NCI-H82 (cell line): ENCODE results near the gene SLC36A3.
"Not testable (repeated sequence)": the region's sequence is repeated elsewhere in the genome, so short reads cannot be mapped to it uniquely, and the experiment has no call there.

Experiments
- DNase-seq: peaks from one replicate; lab custom pipeline; 2025; lab: John Stamatoyannopoulos, UW

The SLC36A3 gene

DNA sequence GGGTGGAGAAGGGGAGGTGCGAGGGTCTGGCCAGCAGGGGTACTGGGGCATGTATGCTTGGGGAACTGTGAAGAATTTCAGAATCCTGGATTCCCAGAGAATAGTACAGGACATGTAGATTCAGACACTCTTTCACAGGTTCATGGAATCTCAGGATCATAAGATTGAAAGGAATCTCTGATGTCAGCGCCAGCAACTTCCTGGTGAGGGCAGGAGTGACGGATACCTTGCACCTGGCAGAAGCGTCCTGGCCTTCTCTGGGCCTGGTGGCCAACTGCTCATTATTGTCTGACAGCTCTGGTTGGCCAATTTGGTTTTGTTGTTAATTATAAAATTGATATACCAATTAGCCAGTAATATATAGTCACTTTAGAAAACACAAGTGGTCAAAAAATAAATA, 43.6 kb downstream of the SLC36A3 start:
- no peak for DNase-seq

DNA sequence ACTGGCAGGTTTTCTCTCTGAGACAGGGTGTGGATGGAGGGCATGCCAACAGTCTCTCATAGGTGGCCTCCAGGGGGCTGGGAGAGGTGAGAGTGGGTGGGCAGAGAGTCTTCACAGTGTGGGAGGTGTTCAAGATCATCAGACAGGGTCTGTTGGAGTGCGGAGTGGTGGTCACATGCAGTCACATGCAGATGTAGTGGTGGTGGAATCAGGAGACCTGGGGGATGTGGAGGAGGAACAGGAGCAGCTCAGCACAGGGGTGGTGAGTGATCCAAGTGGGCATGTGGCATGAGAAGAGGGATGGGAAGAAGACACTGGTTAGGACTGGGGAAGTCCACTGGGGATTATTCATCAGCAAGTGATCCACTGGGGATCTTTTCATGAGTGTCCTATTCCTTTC, 44.8 kb downstream of the SLC36A3 start:
- no peak for DNase-seq

DNA sequence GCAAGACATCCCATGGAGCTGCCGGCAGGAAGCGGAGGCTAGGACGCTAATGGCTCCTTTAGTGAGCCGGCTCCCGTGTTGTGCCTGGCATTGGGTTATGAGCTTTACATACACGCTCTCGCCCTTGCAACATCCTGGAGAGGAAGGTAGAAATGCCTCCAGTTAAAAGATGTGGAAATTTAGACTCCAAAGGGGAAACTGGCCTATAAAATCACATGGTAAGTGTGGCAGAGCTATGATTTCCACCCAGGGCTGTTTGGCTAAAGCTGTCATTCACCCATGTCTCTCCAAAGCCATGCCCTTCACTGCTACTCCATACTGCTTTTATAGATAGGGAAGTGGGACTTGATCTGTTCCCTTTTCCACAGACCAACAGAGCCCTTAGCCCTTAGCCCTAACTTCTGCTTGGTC, 45.4 kb downstream of the SLC36A3 start:
- no peak for DNase-seq

DNA sequence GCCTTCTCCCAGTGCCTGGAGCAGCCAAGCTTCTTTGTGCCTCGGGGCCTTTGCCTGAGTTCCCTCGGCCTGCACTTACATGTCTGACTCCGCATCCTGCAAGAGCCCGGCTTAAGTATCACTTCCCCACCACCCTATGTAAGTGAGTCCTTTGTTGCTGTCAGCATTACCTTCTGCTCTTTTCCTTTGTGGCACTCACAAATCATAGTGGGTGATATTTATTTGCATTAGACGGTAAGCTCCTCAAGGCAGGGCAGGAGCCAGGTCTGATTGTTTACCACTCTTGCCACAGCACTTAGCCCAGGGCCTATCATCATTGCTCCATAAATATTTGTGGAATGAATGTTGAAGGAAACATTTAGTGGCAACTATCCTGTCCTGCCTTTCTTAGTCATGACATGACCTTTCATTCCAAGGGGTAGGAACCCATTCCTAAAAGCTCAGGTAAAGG, 45.8 kb downstream of the SLC36A3 start:
- DNase-seq = no peak

DNA sequence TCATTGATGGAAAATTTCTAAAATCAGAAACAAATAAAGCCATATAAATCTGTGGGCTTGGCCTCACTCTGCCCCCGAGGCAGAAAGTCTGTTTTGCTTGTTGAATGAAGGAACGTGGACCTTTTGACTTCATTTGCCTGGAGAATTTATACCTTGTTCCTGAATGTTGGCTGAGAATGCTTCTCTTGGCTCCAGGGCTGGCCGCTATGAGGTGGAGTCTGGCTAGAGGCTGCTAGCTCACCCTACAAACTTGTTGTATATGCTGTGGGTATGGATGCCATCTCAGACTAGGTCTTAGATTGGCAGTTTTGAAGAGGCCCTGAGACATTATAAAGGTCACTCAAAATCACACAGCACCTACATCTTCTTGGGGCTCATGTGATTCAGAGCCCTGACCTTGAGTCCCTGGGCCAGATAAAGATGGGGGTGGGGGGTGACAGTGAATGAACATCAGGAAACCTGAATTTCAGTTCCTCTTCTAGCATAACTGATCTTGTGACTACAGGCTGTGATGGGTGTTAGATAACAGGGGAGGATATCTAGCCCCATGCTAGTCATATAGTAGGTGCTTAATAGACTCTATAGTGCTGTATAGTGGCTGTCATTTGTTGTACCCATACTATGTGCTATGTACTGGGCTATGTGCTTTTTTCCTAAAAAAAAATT, 47.8 kb downstream of the SLC36A3 start:
- no peak for DNase-seq

DNA sequence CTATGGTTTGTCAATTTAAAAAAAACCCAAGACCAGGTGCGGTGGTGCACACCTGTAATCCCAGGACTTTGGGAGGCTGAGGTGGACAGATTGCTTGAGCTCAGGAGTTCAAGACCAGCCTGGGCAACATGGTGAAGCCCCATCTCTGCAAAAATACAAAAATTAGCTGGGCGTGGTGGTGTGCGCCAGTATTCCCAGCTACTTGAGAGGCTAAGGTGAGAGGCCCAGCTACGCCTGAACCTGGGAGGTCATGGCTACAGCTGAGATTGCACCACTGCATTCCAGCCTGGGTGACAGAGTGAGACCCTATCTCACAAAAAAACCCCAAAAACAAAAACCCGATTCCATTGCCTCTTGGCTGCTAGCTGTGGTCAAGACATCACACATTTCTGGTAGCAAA, 48.6 kb downstream of the SLC36A3 start:
- DNase-seq = not testable (repeated sequence)

DNA sequence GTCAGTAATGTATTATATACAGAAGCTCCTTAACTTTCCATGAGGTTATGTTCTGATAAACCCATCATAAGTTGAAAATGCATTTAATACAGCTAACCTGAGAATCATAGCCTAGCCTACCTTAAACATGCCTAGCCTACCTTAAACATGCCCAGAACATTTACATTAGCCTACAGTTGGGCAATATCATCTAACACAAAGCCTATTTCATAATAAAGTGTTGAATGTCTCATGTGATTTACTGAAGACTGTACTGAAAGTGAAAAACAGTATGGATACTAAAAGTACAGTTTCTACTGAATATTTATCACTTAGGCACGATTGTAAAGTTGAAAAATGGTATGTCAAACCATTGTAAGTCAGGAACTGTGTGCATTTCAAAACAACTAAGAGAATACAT, 49.0 kb downstream of the SLC36A3 start:
- DNase-seq = no peak

DNA sequence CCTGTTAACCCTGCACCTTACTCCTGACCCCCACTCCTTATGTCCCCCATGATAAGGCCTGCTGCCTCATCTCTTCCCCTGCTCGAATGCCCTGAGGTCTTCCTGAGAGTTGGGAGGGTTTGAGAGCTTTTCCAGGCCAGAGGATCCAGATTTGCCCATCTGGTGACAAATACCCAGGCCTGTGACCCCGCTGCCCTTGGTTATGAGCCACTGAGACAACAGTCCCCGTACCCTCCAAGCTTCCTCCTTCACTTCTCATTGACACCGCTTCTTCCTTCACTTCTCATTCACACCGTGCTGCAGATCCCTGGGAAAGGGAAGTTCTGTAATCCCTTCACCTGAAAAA, 50.0 kb downstream of the SLC36A3 start:
- DNase-seq = no peak

DNA sequence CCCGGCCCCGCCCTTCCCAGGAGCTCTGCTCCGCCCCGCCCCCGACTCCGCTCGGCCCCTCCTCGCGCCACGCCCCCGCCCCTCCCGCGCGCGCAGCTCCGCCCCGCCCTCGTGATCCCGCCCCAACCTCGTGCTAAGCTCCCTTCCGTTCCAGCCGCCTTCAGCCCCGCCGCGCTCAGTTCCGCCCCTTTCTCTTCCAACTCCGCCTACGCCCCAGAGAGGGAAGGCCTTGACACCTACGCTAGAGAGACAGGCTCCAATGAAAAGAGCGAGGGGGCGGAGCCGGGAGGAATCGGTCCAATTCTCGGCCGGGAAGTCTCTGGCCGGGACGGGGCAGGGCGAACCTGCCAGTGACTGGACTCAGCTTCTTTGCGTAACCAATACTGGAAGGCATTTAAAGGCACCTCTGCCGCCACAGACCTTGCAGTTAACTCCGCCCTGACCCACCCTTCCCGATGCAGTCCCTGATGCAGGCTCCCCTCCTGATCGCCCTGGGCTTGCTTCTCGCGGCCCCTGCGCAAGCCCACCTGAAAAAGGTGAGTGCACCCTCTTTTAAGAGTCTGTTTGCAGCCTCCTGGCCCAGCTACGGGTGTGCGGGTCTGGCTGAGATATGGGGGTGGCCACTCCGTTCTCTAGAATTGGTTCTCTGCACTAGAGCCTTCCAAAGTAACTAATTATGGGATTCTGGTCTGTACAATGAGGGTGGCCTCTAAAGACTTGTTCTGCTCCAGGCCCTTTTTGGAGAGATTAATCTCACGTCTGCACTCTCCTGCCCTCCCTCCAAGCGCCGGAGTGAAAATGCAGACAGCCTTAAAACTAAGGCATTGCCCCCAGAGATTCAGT, 50.6 kb downstream of the SLC36A3 start, which contains the start of gene GM2A:
TSS of gene GM2A (plus strand) at position 424 of the 843 bp plus-strand sequence. CDS start at position 456, 32 bp downstream.
- peak; percentile 99 for DNase-seq

DNA sequence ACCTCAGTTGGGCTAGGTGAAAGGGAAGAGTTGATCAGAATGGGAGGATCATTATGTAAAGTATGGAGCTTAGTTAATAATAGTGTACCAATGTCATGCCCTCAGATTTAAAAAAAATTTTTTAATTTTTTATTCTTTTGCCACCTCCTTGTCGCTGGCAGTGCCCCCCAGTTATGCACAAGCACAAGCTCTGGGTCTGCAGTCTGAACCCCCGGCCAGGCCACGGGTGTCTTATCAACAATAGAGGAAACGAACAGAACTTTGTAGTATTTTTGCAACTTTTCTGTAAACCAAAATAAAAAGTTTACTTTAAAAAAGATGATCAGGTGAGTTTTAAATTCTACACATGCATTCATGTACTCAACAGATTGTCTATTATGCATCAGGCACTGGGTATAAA, 51.9 kb downstream of the SLC36A3 start:
- no peak for DNase-seq

DNA sequence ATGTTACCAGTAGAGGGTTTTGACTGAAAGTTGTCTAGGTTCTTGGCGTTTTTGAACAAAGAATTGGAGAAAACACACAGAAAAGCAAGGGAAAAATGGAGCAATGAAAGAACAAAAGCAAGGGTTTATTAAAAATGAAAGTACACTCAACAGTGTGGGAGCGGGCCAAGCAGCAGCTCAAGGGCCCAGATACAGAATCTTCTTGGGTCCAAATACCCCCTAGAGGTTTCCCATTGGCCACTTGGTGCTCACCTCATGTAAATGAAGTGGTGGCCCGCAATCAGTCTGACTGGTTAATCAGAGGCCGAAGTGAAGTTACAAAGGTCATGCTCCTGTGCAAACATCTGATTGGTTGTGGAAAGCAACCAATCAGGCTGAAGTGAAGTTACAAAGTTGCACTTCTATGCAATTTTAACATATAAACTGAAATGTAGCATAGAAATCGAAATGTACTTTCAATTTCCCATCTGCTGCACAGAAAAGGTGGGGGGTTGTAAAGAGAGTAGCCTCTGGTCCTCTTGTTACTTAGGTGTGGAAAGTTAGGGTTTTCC, 52.5 kb downstream of the SLC36A3 start:
- DNase-seq = no peak

DNA sequence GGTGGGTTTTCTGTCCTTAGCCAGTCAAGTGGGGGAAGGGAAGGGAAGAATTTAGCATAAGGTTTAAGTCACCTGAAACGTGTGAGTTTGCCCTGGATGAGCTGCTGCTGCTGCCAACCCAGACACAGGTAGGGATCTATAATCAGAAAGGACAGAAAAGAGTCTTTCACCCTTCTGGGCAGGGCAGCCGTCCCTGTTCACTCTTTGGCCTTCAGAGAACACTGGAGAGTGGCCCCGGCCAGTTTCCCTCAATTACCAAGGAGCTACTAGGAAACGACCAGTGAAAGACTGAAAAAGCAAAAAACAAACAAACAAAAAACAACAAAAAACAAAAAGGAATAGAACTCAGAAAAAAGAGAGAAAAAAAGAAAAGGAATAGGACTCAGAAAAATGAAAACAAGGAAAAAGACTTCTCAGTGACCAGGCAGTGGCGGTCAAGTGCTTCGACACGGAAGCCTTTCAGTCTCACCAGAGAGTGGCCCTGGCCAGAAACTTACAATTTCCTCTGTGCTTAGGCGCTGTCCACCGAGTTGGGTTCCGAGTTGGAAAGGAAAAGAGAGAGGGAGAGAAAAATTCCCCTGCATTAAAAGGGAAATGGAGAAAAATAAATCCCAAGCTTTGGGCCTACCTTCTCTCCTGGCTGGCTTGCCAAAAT, 53.1 kb downstream of the SLC36A3 start:
- no peak for DNase-seq

DNA sequence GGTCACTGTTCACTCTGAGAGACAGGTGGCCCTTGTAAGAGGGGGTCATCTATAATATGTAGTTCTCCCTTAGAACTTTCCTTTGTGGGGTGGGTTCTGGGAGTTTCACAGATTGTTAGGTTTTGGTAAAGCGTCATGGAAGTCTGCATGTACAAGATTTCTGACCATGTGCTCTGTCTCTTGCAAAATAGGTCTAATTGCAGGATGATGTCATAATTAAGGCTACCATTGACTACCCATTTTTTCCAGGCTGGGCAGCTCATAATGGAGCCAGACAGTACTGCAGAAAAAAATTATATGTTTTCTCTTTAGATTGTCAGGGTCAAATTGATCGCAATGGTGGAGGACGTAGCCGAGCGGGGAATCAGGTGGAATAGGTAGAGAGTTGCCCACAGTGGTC, 54.3 kb downstream of the SLC36A3 start:
- DNase-seq = no peak

DNA sequence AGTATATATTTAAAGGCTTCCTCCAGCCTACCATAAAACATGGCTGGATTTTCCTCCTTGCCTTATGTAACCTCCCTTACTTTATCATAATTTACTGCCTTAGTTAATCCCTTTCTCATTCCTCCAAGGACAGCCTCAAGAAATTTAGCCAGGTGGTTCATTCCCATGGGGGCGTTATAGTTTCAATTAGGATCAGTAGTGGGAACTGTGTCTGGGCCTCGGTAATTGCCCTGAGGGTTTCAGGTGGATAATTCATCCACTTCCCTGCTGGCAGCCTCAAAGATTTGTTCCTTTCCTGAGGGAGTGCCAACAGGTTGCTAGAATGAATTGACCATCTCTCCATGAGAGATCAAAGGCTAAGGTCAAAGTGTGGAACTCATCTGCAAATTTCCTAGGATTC, 54.9 kb downstream of the SLC36A3 start:
- DNase-seq = peak; percentile 91

DNA sequence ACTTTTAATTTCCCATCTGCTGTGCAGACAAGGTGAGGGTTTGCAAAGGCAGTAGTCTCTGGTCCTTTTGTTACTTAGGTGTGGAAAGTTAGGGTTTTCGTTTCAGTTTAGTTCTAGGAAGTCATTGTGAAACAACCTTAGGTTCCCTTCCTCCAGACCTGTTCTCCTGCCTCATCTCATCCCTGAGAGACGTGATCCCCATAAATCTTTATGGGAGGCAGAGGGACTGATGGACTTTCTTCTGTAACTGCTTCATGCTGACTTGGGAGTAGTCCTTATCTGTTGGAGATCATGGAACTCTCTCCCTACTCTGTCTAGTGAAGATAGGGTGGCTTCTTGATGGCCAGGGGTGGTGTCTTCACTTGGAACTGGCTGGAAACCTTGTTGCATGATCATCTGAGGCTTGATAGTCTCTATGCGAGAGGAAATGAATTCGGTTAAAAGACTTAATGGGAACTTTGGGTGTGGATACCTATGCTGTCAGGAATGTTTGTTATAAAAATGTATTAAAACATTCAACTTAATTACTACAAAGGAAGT, 57.8 kb downstream of the SLC36A3 start:
- no peak for DNase-seq

DNA sequence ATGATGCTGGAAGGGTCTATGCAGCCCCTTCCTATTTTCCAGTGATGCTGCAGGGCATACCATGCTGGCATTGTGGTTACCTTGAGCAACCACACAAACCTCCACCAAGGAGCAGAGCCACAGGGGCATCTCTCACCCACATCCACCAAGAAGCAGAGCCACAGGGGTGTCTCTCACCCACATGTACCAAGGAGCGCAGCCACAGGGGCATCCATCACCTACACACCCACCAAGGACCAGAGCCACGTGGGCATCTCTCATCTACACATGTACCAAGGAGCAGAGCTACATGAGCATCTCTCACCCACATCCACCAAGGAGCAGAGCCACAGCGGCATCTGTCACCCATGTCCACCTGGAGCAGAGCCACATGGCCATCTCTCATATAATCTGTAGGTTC, 59.4 kb downstream of the SLC36A3 start:
- no peak for DNase-seq

DNA sequence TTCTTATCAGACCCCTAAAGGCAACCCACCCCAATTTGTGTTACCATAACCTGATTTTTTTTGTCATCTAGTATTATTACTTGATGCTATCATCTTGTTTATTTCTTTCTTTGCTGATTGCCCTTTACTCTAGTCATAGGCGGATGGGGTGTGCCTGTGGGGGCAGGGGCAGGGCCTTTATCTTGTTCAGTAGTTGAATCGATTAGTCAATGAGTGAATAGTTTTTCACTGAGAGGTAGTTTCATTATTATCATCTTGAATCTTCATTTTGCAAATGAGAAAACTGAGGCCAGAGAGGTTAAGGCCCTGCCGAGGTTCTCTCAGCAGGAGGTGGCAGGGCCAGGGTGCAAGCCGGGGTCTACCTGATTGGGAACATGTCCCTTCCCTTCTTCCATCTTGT, 60.0 kb downstream of the SLC36A3 start:
- DNase-seq = no peak

DNA sequence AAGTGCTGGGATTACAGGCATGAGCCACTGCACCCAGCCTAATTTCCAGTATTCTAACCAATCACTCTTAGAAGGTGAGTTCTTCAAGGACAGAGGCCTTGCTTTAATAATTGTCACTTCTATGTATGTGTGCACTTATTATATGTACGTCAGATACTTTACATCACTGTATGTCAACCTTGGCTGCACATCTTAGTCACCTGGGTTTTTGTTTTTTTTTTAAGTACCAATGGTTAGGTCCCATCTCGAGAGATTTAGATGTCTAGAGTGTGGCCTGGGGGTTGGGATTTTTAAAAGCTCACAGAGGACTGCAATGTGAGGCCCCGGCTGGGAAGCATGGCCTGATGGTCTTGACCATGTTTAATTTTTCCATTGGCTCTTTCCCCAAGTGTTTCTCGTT, 60.4 kb downstream of the SLC36A3 start:
- no peak for DNase-seq

DNA sequence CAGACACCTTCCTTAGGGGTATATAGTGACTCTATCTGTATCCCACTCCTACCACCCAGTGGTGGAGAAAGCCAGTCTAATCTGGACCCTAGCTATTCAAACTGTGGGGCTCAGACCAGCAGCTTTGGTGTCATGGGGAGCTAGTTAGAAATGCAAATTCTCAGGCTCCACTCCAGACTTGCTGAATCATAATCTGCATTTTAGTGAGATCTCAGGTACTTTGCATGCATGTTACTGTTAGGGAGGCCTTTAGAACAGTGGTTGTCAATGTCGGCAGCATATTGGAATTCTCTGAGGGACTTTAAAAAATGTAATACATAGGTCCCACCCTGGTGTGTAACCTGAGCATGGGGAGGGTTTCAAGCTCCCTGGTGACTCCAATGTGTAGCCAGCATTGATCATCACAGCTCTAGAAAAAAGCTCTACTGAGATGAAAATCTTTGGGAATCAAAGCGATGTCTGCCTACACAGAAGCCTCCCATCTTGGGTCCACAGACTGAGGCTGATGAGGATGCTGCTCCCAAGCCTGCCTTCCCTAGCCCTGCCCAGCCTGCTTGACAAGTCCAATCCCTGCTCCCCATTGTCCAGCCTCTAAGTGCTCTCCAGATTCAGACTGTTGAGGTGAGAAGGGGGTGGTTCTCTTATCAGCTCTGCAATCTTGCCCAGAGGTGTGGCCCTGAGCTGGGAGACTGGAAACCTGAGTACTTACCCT, 62.5 kb downstream of the SLC36A3 start:
- DNase-seq = no peak

DNA sequence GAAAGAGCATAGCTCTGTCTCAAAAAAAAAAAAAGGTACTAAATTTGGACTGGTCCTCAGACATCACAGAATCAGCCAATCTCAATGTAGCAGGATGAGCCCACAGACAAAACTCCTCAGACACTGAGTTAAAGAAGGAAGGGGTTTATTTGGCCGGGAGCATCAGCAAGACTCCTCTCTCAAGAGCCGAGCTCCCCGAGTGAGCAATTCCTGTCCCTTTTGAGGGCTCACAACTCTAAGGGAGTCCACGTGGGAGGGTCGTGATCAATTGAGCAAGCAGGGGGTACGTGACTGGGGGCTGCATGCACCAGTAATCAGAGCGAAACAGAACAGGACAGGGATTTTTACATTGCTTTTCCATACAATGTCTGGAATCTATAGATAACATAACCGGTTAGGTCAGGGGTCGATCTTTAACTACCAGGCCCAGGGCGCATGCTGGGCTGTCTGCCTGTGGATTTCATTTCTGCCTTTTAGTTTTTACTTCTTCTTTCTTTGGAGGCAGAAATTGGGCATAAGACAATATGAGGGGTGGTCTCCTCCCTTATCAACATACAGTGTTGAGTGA, 63.2 kb downstream of the SLC36A3 start:
- not testable (repeated sequence) for DNase-seq

DNA sequence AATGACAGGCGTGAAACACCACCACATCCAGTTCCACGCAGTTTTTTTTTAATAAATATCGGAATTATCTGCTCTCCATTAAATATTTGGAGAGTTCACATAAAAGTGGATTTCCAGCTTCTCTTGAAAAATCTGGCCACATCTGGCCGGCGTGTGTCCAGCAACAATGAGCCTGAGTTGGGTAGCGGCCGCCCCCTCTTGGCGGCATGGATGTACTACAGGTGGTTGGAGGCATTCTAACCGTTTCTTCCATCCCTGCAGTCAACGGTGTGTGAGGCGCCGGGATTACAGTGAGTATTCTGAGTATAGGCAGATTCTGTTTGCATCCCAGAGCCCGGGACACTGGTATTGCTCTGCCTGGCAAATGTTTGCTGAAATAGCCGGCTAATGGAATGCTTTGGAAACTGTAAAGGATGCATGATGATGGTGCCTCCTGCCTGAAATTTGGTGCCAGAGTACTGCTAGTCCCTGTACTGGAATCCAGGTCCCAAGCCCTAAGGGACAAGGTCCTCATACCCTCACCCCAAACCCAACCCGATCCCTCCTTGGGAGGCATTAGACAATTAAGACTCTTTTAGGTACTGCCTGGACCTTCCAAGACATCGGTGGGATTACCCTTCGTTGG, 64.2 kb downstream of the SLC36A3 start:
- DNase-seq = no peak
